NOMO-1 (cell line): ENCODE results near the gene MAPKAP1.
"Not testable (repeated sequence)": the region's sequence is repeated elsewhere in the genome, so short reads cannot be mapped to it uniquely, and the experiment has no call there.

Source experiments
- DNase-seq, 2 experiments: peaks; one replicate each; lab custom pipeline; 2025; ENCODE audit not compliant: unreplicated experiment in 2 of 2; lab: John Stamatoyannopoulos, UW

Gene MAPKAP1

DNA sequence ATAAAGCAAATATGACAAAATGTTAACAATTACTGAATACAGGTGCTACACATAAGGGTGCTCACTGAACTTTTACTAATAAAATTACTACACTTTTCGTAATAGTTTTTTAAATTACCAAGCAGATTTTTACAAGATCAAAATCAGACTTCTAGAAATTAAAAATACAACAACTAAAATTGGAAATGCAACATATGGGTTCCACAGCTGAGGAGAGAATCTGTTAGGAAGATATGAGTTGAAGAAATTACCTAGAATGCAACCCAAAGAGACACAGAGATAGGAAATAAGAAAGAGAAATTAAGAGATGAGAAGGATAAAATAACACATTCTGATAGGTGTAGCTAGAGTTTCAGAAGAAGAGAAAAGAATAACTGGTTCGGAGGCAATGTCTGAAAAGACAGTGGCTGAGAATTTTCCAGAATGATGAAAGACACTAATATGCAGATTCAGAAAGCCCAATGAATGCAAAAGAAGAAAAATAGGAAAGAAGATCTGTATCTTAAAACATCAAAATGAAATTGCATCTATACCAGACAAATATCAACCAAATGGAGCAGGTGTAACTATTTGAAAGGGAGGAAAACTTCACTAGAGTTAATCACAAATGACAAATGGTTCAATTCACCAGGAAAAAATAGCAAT is 95.8 kb downstream of the MAPKAP1 start:
- no peak for DNase-seq

DNA sequence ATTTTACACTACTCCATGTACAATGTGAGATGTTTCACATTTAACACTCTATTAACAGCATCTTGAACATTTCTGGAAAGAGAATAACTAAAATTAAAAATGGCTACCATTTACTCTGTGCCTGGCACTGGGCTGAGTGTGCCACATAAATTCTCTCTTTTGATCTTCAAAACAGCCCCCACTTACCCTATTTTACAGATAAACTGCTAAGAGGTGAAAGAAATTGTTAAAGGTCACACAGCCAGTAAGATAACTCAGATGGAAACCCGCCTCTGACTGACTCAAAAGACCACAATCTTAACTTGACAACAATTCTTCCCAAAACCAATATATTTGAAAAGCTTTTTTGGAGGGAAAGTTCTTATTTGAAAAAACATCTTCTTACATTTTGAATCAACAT is 97.3 kb downstream of the MAPKAP1 start:
- DNase-seq, result no peak

DNA sequence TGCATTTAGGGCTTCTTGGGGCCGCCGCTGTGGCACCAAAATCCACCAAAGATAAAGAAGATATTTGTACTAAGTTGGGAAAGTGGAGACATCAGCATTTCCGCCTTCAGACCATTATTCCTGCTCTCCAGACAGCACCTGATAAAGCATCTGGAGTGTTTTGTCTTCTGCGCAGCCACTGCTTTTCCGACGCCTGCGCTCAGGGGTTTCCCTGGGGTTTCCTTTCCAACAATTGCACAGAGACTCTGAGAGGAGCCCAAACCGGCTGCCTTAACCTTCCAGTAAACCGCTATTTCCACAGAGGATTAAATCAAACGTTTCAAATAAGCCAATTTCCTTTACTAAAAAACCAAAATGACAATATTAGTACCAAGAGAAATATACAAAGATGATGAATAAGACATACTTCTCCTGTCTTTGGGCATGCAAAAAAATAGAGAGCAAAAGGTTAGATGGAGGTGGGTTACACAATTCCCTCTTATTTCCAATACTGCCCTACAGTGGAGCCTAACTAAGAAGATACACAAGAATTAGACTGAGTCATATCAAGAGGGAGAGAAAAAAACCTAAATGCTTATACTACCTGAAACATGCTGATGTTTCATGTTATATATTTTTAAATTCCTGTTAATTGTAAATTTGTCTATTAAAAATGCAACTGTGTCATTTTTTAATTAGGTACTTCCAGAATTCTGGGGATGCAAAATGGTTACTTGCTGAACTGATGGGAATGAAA is 98.4 kb downstream of the MAPKAP1 start:
- no peak for DNase-seq

GRCh38 chr9:125604196-125604595 is 102.8 kb downstream of the MAPKAP1 start:
- no peak for DNase-seq

DNA sequence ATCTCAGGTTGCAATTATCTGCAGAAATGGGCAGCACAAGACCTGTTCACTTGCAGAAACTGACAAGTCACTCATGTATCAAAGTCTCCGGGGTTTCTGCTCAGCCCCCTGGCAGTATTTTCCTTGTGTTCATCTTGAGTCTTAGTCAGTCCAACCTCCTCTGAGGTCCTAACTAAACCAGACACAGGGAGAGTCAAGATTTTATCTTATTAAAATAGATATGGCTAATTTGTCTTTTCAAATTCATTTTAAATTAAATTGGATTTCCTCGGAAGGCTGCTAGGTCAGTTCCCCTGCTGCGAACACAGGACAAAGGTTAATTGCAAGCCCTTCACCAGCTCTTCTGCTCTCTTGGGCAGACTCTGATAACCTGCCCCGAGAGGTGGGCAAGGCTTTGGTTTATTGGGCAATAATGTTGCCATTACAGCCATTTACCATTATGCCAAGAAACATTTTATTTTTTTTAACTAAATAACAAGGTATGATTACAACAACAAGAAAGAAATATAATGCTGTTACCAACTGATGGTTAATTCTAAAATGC is 103.5 kb downstream of the MAPKAP1 start:
- DNase-seq, result no peak

GRCh38 chr9:125601961-125602360 is 105.0 kb downstream of the MAPKAP1 start:
- DNase-seq, result no peak

DNA sequence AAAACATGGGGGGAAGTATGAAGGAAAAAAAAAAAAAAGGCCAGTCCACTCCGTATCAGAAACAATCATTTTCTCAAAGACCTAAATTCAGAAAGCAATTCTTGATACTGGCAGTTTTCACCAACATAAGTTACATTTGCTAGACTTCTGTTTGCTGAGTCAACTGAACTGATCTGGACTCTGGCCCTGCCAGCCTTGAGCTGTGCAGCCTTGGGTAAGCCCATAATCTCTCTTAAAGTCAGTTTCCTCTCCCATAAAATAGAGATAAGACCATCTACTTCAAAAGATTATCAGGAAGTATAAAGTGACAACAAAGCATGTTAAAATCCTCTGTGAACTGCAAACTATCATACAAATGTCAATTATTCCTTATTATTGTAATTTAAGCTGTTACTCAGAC is 106.8 kb downstream of the MAPKAP1 start:
- DNase-seq, result no peak

GRCh38 chr9:125594223-125594610 is 112.8 kb downstream of the MAPKAP1 start:
- no peak for DNase-seq

GRCh38 chr9:125593581-125594222 is 113.3 kb downstream of the MAPKAP1 start:
- peak in 1 of 2 experiments; percentile 40 for DNase-seq

- DNase-seq, result no peak
These were observed 115.1 kb downstream of the MAPKAP1 start for GRCh38 chr9:125591888-125592287.

DNA sequence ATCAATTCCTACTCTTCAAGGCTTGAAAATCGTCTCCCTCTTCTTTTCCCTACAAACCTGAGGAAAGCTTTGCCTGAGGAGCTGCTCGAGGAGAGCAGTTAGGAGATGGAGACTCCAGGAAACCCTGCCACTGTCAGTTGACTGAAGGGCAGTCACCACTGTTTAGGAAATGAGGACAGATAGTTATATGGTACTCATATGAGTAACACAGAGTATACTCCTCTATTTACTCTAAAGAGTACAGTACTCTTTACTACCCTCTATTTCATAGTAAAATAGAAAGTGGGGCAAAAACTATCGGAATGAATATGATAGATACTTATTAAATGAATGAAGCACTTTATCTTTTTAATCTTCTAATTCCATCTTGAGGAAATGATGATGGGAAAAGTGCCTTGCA is 115.8 kb downstream of the MAPKAP1 start:
- DNase-seq, result no peak

- DNase-seq, result no peak
These were observed 117.7 kb downstream of the MAPKAP1 start for GRCh38 chr9:125589287-125589686.

- no peak for DNase-seq
These were observed 119.1 kb downstream of the MAPKAP1 start for GRCh38 chr9:125587819-125588460.

GRCh38 chr9:125586172-125586511 is 120.9 kb downstream of the MAPKAP1 start:
- no peak for DNase-seq

DNA sequence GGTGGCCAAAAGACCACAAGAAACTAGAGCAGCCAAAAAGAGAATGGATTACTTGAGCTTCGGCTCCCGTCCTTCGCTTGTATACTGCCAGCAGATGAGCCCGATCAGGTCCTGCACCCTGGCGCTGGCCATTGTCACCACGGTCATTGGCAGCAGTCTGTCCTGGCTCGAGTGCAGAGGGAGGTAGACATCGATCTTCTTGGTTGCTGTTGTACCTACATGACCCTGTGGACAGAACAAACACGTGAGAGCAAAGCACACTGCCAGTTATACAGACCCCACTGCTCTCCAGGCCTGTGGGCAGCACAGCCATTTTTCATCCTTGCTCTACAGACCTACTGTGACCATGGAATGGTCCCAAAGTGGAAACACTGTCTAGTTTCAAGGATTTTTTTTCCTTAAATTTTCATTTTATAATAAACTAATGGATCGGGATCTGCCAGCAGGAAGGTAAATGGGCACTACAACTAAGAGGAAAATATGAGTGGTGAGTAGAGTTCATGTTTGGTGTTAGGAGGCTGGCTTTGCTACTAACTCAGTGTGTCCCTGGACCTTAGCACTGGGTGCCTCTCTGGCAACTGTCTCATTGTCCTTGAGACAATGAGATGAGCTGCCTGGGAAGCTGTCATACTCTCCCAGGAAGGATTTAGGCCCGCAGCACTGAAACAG is 121.4 kb downstream of the MAPKAP1 start:
- no peak for DNase-seq

DNA sequence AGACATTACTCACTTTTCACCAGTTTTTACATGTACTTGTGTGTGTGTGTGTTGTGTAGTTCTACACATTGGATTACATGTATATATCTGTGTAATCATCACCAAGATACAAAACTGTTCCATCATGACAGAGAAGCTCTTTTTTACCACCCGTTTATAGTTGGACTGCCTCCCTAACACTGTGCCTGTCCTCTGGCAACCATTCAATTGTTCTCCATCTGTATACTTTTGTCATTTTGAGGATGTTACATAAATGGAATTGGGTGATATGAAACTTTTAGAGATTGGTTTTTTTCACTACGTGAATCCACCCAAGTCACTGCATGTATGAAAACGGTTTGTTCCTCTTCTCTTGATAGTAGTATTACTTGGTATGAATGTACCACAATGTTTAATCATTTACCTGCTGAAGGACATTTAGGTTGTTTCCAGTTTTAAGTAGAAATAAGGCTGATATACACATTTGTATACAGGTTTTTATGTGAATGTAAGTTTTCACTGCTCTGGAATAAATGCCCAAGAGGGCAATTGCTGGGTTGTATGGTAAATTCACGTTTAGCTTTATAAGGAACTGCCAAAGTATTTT is 126.2 kb downstream of the MAPKAP1 start:
- DNase-seq, result no peak

DNA sequence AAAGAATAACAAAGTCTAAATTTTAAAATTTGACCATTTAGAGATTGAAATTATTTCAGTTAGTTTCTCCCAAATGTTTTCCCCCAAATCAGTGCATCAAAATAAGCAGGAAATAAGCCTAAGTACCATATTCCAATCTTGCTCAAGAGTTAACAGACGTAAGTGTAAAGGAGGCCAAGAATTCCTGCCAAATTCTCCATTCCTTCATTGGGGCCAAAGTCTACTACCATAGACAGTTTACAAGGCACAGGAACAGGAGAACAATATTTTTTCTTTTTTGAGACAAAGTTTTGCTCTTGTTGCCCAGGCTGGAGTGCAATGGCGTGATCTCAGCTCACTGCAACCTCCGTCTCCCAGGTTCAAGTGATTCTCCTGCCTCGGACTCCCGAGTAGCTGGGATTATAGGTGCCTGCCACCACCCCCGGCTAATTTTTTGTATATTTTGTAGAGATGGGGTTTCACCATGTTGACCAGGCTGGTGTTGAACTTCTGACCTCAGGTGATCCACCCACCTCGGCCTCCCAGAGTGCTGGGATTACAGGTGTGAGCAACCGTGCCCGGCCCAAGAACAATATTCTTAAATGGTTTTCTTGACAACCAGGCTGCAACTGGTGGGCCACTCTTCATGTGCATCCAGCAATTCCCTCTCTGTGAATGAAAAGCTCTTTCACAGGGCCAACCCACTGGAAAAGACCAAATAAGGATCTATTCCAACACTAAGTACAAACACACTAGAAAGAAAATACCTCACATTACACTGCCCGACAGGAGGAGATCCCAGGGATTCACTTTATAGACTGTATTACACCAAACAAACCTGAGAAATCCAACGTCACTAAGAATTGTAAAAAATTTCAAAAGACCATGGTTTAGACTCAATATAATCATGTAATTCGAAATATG is 127.7 kb downstream of the MAPKAP1 start:
- no peak for DNase-seq

- DNase-seq, result no peak
These were observed 132.7 kb downstream of the MAPKAP1 start for GRCh38 chr9:125574126-125574877.

- DNase-seq, result not testable (repeated sequence)
These were observed 134.5 kb downstream of the MAPKAP1 start for GRCh38 chr9:125572461-125572860.
